Fibroblast of lung (primary cell): ENCODE results near the gene XPC. TPM values are rescaled to one million over a fixed set of nuclear protein-coding genes. Genes with fewer than 3 reads are reported as not detected.

Source experiments
- DNase-seq, 2 donors: peaks; one replicate each; pipeline versions ENCODE4 v3.0.0 to v3.0.0-alpha.2; 2010; ENCODE audit warnings: low read depth in 2 of 2
- H2AFZ ChIP-seq: 2 replicates; pipeline ENCODE4 v1.5.1; 2012; ENCODE audit warnings: low read length, control low read depth, inconsistent platforms
- H3K27ac ChIP-seq: 2 replicates; pipeline ENCODE4 v1.5.1; 2011; ENCODE audit warnings: low read length, control low read depth; ENCODE audit not compliant: insufficient read depth
- H3K27me3 ChIP-seq: 2 replicates; pipeline ENCODE4 v1.5.1; 2011; ENCODE audit warnings: mild to moderate bottlenecking, low read length; ENCODE audit not compliant: control insufficient read depth, insufficient read depth
- H3K36me3 ChIP-seq: 2 replicates; pipeline ENCODE4 v1.5.1; 2011; ENCODE audit warnings: low read length; ENCODE audit not compliant: control insufficient read depth, insufficient read depth
- H3K4me1 ChIP-seq: 2 replicates; pipeline ENCODE4 v1.5.1; 2011; ENCODE audit warnings: low read length; ENCODE audit not compliant: control insufficient read depth, insufficient read depth; ENCODE audit errors: extremely low read depth
- H3K4me2 ChIP-seq: 2 replicates; pipeline ENCODE4 v1.5.1; 2011; ENCODE audit warnings: low read length, control low read depth; ENCODE audit not compliant: insufficient read depth; ENCODE audit errors: extremely low read depth
- H3K4me3 ChIP-seq, 4 experiments: fragments of 200-600 bp in 1 of 4; sonication (generic) in 1 of 4; replicated peaks in 1 of 4; 2 replicates each; pipeline ENCODE4 v1.5.1; 2011 to 2016; ENCODE audit warnings: low read length in 4 of 4, low read depth in 3 of 4, mild to moderate bottlenecking in 3 of 4, control low read depth in 2 of 4, inconsistent platforms in 1 of 4, mixed read lengths in 1 of 4; ENCODE audit not compliant: insufficient read depth in 1 of 4; ENCODE audit errors: control extremely low read depth in 1 of 4
- H3K79me2 ChIP-seq: 2 replicates; pipeline ENCODE4 v1.5.1; 2012; ENCODE audit warnings: mild to moderate bottlenecking, low read length, inconsistent platforms; ENCODE audit not compliant: control insufficient read depth, insufficient read depth
- H3K9ac ChIP-seq: 2 replicates; pipeline ENCODE4 v1.5.1; 2011; ENCODE audit warnings: mild to moderate bottlenecking, low read length, control low read depth; ENCODE audit not compliant: insufficient read depth
- H3K9me3 ChIP-seq: 2 replicates; pipeline ENCODE4 v1.5.1; 2012; ENCODE audit warnings: low read depth, low read length; ENCODE audit not compliant: control insufficient read depth, insufficient read depth
- H4K20me1 ChIP-seq: 2 replicates; pipeline ENCODE4 v1.5.1; 2011; ENCODE audit warnings: low read length; ENCODE audit not compliant: control insufficient read depth, insufficient read depth; ENCODE audit errors: extremely low read depth
- CTCF ChIP-seq, 2 donors: IDR thresholded peaks in 1 of 2; conservative IDR thresholded peaks in 1 of 2; 1 replicate in 1 of 2; 2 replicates in 1 of 2; pipeline ENCODE4 v1.5.1; 2011 to 2012; ENCODE audit warnings: low read length in 2 of 2, control low read depth in 1 of 2, inconsistent platforms in 1 of 2, low read depth in 1 of 2, mild to moderate bottlenecking in 1 of 2
- EZH2 ChIP-seq: IDR thresholded peaks from 2 replicates; pipeline ENCODE4 v1.5.1; 2012; ENCODE audit warnings: low read length, control low read depth, mild to moderate bottlenecking; ENCODE audit errors: missing control alignments
- polyA plus RNA-seq, 2 donors: library from polyadenylated mRNA; depleted of rRNA in 1 of 2; stranded (reverse) in 1 of 2; unstranded in 1 of 2; fragments of >200 nt; gene quantifications; 2 replicates each; pipeline ENCODE4 v1.2.1, GENCODE V29; 2011 to 2012; ENCODE audit warnings: missing spikeins in 1 of 2
- total RNA-seq: library from RNA; depleted of rRNA; stranded (reverse); fragments of >200 nt; gene quantifications from 2 replicates; pipeline ENCODE4 v1.2.1, GENCODE V29; 2014

XPC gene
- total and polyA plus RNA-seq, 2 donors (not counting 1 experiment from before 2014, with no cell fraction given): 18.4 to 95.6 TPM

DNA sequence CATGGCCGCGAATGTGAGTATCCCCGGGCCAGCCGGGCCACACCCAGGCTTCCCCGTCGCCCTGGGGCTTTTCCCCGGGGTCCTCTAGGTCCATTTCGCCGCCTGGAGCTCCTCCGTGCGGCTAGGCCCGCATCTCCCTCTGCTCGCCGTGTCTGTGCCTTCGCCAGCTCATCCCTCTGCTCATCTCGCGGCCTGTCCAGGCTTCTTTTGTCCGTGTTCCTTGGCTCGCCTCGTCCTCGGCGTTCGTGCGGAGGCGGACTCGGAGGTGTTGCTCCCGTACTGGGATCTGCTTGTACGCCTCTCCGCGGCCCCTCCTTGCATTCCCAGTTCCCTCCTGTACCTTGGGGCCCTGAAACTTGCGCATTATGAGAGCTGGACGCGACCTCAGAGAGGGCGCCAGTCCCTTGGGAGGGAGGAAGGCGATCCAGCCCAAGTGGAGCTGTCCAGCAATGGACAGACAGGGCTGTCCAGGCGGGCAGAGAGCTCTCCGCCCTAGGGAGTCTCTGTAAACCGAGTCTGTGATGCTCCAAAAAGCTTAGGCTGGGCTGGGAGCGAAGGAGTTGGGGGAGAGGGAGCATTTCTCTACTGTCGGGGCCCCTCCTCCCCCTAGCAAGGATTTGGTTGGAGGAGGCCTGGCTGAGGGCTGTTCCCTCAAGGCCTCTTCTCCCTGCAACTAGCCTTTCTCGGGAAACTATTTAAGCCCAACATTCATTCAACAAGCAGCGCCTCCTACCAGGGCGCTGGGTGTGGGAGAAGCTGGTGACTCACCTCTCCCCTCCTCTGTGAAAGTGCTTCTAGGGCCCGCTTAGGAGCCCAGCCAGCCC is 53.0 kb downstream of the XPC start:
- Histone ChIP-seq H3K27ac (peak overlapping the region; percentile 93), H3K27me3 (no peaks in the 10 kb centered on the region), H3K4me3 (peak overlapping the region; percentile 81 to 99 (median 92)), H3K36me3 (peaks cover 6% of the 10 kb centered on the region), H3K9ac (peak overlapping the region; percentile 97), H2AFZ (peak overlapping the region; percentile 36), H3K4me2 (peak overlapping the region; percentile 82), H4K20me1 (no peaks in the 10 kb centered on the region), H3K79me2 (peaks cover 53% of the 10 kb centered on the region), H3K9me3 (no peaks in the 10 kb centered on the region), H3K4me1 (peaks cover 7% of the 10 kb centered on the region)
- TF ChIP-seq EZH2 (no peak), CTCF (conservative IDR thresholded peaks at IDR 0.05 in 1 of 2, IDR thresholded peaks at IDR 0.05 in 1 of 2; ENCODE audit: low read depth in 1 of 2, low read length in 2 of 2) (peak; percentile 25 to 28)
- peak; percentile 94 to 96 for DNase-seq

DNA sequence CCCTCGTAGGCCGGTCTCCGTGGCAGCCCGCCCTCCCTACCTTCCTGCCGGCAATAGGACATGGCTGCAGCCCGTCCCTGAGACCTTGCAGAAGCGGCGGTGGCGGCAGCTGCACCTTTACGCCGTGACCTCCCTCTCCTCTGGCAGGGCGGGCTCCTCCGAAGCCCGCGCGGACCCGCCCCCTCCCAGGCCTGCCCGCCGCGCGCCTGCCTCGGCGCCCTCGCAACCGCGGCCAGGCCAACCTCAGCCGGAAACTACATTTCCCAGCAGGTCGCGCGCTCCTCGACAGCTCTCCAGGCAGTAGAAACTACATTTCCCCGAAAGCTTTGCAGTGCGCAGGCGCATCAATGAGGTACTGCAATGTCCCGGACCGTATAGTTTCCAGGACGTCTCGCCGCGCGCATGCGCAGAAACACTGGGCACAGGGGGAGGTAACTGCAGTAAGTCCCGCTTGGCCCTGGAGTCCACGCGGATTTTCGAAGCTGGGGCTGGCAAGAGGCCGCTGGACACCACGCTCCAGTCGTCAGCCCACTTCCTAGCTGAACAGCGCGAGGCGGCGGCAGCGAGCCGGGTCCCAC is 53.7 kb downstream of the XPC start, which contains the start of the genes CHCHD4 and TMEM43:
TSS of gene CHCHD4 (minus strand) at position 256 of the 578 bp plus-strand sequence. CDS start at position 62, 194 bp downstream.
TSS of gene TMEM43 (plus strand) at position 438 of the 578 bp plus-strand sequence. CDS start 142 bp downstream, outside the sequence.
- H3K27ac ChIP-seq: peak within 1 kb of the TSS; percentile 93
- H3K9ac ChIP-seq: peak within 1 kb of the TSS; percentile 97
- peak within 1 kb of the TSS; percentile 91 for H3K4me2 ChIP-seq
- peak within 1 kb of the TSS; percentile 81 to 99 (median 92) for H3K4me3 ChIP-seq
- H3K27me3 ChIP-seq: no peaks in the 10 kb centered on the region
- H3K79me2 ChIP-seq: peaks cover 53% of the 10 kb centered on the region
- peaks cover 7% of the 10 kb centered on the region for H3K4me1 ChIP-seq
- H4K20me1 ChIP-seq: no peaks in the 10 kb centered on the region
- TF ChIP-seq CTCF (conservative IDR thresholded peaks at IDR 0.05 in 1 of 2, IDR thresholded peaks at IDR 0.05 in 1 of 2; ENCODE audit: low read depth in 1 of 2, low read length in 2 of 2) (no peak), EZH2 (no peak)
- H3K36me3 ChIP-seq: peaks cover 6% of the 10 kb centered on the region
- H3K9me3 ChIP-seq: no peaks in the 10 kb centered on the region
- DNase-seq: peak; percentile 97 to 99
- H2AFZ ChIP-seq: peak within 1 kb of the TSS; percentile 89

DNA sequence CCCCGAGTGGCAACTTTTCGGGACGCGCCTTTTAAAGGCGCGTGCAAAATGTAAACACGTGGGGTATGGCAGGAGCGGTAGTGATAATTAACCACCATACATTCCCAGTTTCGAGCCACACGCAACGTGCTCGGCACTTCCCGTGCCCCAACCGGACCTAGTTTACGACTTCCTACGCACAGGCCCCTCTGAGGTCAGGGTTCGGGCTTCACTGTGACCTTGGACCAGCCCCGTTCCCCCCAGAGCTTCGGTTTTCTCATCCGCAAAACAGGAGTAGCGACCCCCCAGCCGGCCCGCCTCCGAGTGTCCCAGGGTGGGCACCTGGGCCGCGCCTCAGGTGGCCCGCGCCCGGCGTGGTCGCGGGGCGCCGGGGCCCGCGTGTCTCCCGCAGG is 54.2 kb downstream of the XPC start:
- Histone ChIP-seq H3K36me3 (peaks cover 6% of the 10 kb centered on the region), H3K79me2 (peaks cover 49% of the 10 kb centered on the region), H3K4me3 (peak overlapping the region; percentile 81 to 99 (median 90)), H3K4me2 (peak overlapping the region; percentile 91), H3K27ac (peak overlapping the region; percentile 93), H3K9ac (peak overlapping the region; percentile 67), H3K27me3 (no peaks in the 10 kb centered on the region), H3K4me1 (peaks cover 7% of the 10 kb centered on the region), H4K20me1 (no peaks in the 10 kb centered on the region), H3K9me3 (no peaks in the 10 kb centered on the region), H2AFZ (peak overlapping the region; percentile 89)
- peak in 1 of 2 donors; percentile 59 for DNase-seq
- TF ChIP-seq EZH2 (no peak), CTCF (conservative IDR thresholded peaks at IDR 0.05 in 1 of 2, IDR thresholded peaks at IDR 0.05 in 1 of 2; ENCODE audit: low read depth in 1 of 2, low read length in 2 of 2) (no peak)
